Measurements from ENCODE around the gene SH3BP1.

Gene SH3BP1

DNA sequence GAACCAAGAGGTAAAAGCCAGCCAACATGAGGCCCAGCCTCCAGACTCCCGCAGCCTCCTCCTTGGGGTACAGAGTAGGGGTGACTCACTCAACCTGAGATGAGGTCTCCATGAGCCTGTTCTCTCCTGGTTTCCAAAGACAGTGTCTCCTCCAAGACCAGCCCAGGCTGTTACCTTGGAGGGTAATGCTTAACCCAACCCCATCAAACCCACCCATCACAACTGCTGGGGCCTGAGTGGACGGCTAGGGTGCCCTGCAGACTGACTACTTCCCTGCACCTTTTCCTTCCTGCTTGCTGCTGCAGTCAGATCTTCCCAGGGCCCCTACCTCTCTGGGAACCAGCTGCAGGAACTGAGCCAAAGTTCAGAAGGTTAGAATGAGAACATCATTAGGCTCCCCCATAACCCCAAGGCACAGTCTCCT is 41.5 kb downstream of the SH3BP1 start:
- Mint-ChIP-seq H3K9me3 (no peaks in the 10 kb centered on the region), H3K4me1 (peaks cover 38% of the 10 kb centered on the region), H3K4me3 (no peak overlapping the region), H3K27me3 (ENCODE audit: low read depth, poor library complexity) (peaks cover 9% of the 10 kb centered on the region), H3K27ac (no peak overlapping the region), H3K36me3 (ENCODE audit: low read depth) (no peaks in the 10 kb centered on the region)
- TF ChIP-seq, protein P1, sequence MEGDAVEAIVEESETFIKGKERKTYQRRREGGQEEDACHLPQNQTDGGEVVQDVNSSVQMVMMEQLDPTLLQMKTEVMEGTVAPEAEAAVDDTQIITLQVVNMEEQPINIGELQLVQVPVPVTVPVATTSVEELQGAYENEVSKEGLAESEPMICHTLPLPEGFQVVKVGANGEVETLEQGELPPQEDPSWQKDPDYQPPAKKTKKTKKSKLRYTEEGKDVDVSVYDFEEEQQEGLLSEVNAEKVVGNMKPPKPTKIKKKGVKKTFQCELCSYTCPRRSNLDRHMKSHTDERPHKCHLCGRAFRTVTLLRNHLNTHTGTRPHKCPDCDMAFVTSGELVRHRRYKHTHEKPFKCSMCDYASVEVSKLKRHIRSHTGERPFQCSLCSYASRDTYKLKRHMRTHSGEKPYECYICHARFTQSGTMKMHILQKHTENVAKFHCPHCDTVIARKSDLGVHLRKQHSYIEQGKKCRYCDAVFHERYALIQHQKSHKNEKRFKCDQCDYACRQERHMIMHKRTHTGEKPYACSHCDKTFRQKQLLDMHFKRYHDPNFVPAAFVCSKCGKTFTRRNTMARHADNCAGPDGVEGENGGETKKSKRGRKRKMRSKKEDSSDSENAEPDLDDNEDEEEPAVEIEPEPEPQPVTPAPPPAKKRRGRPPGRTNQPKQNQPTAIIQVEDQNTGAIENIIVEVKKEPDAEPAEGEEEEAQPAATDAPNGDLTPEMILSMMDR (IDR thresholded peaks at IDR 0.05), result no peak
- DNase-seq, result no peak

DNA sequence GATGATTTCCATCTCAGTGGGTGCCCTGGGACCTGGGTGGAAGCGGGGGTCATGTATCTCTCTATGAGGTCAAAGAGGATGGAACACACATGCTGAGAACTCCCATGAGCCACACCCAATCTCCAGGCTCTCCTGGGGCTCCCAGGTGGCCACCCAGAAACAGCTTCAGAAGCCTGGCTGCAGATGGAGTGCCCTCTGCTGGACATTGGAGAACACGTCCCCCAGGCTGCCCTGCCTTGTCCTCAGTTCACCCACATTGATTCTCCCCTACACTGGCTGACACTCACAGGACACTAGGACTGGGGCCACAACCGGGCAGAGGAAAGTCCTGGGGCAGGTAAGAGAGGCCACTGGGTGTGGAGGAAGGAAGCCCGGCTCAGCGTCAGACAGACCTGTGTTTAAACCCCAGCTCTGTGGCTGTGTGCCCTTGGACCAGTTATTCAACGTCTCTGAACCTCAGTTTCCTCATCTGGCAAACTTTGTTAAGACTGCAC is 42.1 kb downstream of the SH3BP1 start:
- no peak overlapping the region for H3K27ac Mint-ChIP-seq
- H3K36me3 Mint-ChIP-seq (ENCODE audit: low read depth), result no peaks in the 10 kb centered on the region
- peaks cover 9% of the 10 kb centered on the region for H3K27me3 Mint-ChIP-seq (ENCODE audit: low read depth, poor library complexity)
- peaks cover 37% of the 10 kb centered on the region for H3K4me1 Mint-ChIP-seq
- H3K9me3 Mint-ChIP-seq, result no peaks in the 10 kb centered on the region
- DNase-seq, result peak; percentile 68
- TF ChIP-seq, protein P1 (IDR thresholded peaks at IDR 0.05), result peak; percentile 73
- no peak overlapping the region for H3K4me3 Mint-ChIP-seq

DNA sequence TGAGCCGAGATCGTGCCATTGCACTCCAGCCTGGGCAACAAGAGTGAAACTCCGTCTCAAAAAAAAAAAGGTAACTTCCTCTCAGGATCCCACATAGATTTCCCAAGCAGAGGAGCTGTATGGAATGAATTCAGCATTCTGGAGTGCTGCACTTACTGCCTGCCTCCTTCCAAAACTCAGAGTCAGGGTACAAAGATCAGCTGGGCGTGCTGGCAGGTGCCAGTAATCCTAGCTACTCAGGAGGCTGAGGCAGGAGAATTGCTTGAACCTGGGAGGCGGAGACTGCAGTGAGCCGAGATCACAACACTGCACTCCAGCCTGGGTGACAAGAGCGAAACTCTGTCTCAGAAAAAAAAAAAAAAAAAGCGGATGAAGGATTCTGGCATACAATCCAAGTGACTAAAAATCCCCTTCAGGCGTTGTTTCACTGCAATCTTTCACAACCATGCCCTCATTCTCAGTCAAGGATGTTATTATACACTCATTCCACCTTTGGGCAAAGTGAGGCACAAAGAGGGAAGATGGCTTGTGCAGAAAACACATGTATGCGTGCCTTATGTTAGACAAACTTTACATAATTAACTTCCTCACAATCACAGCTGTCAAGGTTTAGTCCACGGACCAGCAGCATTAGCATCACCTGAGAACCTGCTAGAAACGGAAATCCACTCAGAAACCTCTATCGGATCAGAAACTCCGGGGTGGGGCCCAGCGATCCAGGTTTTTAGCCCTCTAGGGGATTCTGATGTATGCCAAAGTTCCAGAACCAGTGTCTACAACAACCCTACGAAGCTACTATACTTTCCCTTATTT is 45.5 kb downstream of the SH3BP1 start:
- Mint-ChIP-seq H3K9me3 (no peaks in the 10 kb centered on the region), H3K36me3 (ENCODE audit: low read depth) (peaks cover 8% of the 10 kb centered on the region), H3K27me3 (ENCODE audit: low read depth, poor library complexity) (peaks cover 5% of the 10 kb centered on the region), H3K4me3 (no peak overlapping the region), H3K27ac (no peak overlapping the region), H3K4me1 (peaks cover 32% of the 10 kb centered on the region)
- TF ChIP-seq, protein P1 (IDR thresholded peaks at IDR 0.05), result no peak
- DNase-seq, result no peak

DNA sequence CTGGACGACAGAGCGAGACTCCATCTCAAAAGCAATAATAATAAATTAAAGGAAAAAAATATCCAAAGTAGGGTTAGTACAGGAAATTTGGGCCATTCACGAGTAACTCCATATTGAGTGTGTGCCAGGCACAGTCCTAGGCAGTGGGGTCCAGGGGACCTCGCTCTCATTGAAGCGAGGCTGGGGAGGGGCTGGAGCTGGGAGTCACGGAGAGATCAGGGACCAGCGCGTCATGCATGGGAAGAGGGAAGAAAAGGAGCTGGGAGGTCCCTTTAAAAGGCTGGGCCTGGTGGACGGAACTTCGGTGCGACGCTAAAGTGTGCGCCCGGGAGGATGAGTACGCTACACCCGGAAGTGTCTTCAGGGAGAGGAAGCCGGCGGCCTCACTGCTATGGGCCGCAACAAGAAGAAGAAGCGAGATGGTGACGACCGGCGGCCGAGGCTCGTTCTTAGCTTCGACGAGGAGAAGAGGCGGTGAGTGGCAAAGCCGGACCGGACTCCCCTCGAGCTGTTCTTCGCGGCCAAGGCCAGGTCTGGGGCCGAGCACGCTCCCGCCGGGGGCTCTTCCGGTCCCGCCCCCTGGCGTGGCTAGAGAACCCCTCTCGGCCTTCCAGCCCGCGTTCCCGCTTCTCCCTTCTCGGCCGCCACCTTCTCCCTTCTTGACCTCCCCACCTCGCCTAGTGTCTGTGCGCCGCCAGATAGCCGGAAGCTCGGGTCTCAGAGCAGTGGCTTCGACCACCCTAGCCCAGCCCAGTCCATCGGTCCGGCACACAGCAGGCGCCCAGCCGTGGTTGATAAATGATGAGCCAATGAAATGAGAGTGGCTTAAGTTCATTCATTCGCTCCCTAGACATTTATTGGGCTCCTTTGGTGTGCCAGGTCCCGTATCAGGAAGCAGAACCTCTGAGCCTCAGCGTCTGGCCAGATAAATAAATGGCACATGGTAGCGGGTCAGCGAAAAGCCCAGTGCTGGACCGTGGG is 46.8 kb downstream of the SH3BP1 start, which contains the start of gene NOL12:
NOL12 (plus strand) TSS at position 342 of the 981 bp plus-strand sequence; CDS start at position 392, 50 bp downstream.
- peak within 1 kb of the TSS; percentile 96 for H3K27ac Mint-ChIP-seq
- TF ChIP-seq, protein P1 (IDR thresholded peaks at IDR 0.05), result no peak
- H3K4me1 Mint-ChIP-seq, result peaks cover 28% of the 10 kb centered on the region
- peak; percentile 81 for DNase-seq
- H3K36me3 Mint-ChIP-seq (ENCODE audit: low read depth), result peaks cover 13% of the 10 kb centered on the region
- peak within 1 kb of the TSS; percentile 96 for H3K4me3 Mint-ChIP-seq
- H3K9me3 Mint-ChIP-seq, result no peaks in the 10 kb centered on the region
- peaks cover 4% of the 10 kb centered on the region for H3K27me3 Mint-ChIP-seq (ENCODE audit: low read depth, poor library complexity)

DNA sequence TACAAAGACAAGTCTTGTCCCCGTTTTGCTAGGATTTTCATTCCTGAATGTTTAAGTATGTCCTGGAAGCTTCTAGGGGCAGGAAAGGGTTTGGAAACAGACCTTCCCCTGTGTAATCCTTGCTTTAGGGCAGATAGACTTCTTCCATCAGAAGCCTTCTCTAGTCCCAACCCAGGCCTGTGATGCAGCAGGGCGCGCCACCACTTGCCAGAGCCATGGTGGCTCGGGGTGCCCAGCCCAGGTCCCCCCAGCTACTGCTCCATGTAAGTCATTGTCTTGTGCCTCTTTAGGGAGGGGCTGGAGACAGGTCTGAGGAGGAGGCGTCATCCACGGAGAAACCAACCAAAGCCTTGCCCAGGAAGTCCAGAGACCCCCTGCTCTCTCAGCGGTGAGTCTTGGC is 50.9 kb downstream of the SH3BP1 start:
- TF ChIP-seq, protein P1 (IDR thresholded peaks at IDR 0.05), result no peak
- Mint-ChIP-seq H3K36me3 (ENCODE audit: low read depth) (peaks cover 22% of the 10 kb centered on the region), H3K27ac (no peak overlapping the region), H3K27me3 (ENCODE audit: low read depth, poor library complexity) (no peaks in the 10 kb centered on the region), H3K9me3 (no peaks in the 10 kb centered on the region), H3K4me1 (peaks cover 24% of the 10 kb centered on the region), H3K4me3 (no peak overlapping the region)
- no peak for DNase-seq
